Lung microvascular endothelial cell (primary cell): ENCODE data around the gene GFAP. TPM values are rescaled to one million over a fixed set of nuclear protein-coding genes. Genes with fewer than 3 reads are reported as not detected.
"Not testable (repeated sequence)": the region's sequence is repeated elsewhere in the genome, so short reads cannot be mapped to it uniquely, and the experiment has no call there.

Source experiments
- DNase-seq, 2 donors: peaks; one replicate each; pipeline versions ENCODE4 v3.0.0 to v3.0.0-alpha.2; 2010; ENCODE audit warnings: low read depth in 2 of 2
- total RNA-seq: library from RNA; depleted of rRNA; stranded (reverse); fragments of >200 nt; gene quantifications from 2 replicates; pipeline ENCODE4 v1.2.1, GENCODE V29; 2014

GFAP gene
- total RNA-seq = not detected in 2 replicates

DNA sequence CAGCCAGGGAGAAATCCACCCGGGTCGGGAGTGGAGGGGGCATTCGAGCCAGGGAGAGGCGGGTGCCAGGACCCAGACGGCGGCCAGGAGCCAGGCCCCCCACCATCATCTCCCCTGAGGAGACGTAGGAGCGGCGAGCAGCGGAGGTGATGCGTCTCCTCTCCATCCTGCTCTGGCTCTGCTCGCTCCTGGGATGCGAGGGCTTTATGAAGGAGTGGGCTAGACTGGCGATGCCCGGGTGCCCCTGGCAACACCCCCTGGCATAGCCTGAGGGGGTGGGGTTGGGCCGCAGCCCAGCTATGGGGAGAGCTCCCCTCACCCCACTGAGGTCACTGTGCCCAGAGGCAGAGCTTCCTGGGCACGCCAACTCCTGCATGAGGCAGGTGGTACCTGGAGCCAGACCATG, at the start of gene GFAP:
TSS of gene GFAP (minus strand) at position 180 of the 406 bp plus-strand sequence. CDS start at position 166, 14 bp downstream.
- DNase-seq = no peak

DNA sequence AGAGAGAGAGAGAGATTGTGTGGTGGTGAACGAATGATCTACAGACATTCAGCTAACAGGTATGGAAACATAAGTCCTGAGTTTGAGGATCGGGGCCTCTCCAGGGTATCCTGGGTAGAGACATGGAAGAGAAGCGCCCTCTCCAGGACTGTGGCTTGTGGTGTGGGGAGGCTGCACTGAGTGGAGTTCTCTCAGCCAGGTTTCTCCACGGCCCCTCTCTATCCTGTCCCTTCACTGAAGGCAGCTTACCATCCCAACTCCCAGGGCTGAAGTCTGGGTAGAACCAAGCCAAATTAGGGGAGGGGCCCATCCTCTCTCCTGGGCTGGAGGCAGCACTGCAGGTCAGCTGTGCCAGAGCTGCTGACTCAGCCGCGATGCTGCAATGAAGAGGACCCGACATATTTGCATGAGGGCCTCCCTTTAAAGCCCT, 46.6 kb upstream of the GFAP start:
- DNase-seq = no peak

DNA sequence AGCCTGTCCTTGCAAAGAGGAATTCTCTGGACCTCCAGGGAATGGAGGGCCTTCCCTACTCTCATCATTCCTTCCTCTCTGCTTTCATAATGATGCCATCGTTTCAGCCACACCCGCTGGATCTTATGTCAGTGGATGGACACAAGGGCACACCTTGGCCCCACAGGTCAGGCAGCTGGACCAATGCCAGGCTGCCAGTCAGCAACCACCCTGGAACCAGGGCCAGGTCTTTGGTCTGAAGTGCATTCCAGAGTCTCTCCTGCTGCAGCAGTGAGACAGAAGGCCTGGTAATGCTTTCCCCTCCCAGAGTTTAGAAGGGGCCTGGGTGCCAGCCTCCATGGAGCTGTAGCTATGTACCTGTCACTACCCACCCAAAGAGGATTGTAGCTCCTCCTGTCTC, 45.4 kb upstream of the GFAP start:
- no peak for DNase-seq

DNA sequence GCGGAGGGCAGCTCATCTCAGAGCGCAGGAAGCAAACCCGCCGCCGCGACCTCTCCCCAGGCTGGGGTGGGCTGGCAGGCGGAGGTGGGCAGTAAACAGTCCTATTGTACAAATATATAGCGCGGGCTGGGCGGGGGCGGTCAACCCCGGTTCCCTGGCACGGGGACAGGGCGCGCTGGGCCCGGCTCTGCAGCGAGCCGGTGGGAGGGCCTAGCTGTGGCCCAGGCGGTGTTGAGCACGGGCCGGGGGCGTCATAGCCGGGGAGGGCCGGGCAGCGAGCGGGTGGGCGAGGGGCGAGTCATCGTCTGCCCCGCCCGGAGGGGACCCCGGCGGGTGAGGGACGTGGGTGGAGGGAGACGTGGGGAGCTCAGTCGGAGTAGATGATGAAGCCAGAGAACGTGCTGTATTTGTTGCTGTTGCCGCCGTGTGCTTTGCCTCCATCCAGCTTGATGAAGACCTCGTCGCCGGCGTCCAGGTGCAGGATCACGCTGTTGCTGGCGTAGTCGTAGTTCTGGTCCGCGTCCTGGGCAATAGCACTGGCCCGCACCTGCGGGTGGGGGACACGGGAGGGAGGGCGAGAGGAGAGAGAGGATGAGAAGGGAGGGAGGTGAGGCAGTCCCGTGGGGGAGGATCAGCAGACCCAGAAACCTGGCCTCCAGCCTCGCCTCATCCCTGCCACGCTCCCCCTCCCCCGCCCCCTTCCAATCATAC, 44.7 kb upstream of the GFAP start:
- DNase-seq = peak in 1 of 2 donors; percentile 14

DNA sequence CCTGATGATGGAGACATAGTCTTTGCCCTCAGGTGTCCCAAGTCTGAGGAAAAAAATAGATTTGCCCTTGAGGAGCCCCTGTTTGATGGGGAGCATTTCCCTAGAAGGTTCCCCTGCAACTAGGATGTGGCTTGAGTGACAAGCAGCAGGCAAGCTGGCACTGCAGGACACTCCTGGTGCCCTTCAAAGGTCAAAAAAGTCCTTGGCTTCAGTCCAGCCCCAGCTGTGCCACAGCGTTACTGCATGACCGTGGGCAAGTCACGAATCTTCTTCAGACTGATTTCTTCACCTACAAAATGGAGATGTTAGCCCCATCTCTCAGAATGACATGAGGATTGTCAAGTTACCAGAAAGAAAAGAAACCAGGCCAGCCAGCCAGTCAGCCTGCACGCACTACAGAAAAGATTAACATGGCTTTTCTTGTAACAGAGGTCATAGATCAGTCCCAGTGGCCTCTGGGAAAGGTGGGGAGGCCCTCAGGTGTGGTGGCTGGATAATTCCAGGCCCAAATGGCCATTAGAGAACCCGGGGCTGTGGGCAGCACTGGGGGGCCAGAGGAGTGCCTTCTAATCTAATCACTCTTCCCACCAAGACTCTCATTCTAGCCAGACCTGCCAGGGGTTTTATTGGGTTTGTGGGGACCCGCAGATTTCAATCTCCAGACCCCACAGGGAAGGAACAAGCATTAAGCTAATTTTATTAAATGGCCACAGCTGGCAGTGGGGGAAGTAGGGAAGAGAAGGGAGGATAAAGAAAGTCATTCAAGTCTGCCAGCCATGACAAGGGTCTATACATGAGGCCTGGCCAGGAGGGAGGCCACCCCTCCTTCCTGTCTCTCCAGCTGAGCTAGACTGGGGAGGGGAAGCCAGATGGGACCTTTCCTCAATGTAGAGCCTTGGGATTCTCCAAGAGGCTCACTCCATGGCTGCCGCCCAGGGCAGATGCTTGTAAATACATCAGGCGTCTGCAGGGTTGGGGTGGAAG, 42.0 kb upstream of the GFAP start:
- DNase-seq = no peak

DNA sequence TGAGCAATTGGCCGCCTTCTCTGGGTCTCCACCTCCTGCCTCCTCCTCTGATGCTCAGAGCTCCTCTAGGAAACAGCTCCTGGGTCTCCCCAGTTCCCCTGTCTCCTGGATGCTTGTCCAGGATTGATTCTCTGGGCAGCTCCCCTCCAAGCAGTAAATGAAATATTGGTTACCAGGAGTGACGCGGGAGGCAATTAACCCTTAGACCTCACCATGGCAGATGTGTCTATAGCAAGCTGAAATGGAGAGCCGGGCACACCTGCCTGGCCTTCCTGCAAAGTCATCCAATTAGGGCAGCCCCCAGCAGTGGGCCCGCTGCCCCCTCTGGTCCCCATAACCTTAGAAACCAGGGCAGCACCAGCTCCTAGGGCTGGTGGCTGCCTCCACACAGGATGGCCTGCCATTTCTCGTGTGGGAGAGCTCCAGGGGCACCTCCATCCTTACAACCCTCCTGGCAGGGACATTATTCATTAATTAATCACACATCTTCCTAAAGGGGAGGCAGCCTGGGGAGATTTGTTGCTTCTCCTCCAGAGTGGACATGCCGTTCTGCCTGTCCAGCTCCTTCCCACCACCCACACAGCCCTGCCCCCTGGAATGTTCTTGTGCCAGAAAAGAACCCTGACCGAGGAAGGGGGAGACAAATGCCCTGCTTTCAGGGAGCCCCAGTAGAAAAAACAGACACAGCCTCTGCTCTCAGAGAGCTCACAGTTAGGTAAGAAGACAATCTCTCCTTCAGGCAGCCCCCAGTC, 40.5 kb upstream of the GFAP start:
- no peak for DNase-seq

GRCh38 chr17:44952946-44953475, 37.7 kb upstream of the GFAP start:
- no peak for DNase-seq

GRCh38 chr17:44948315-44948795, 33.1 kb upstream of the GFAP start:
- DNase-seq = no peak

GRCh38 chr17:44947461-44948314, 32.4 kb upstream of the GFAP start, which contains the start of gene KIF18B:
KIF18B (minus strand) TSS chr17:44947773; CDS start chr17:44936344, 11,429 bp downstream.
- DNase-seq = peak; percentile 97

DNA sequence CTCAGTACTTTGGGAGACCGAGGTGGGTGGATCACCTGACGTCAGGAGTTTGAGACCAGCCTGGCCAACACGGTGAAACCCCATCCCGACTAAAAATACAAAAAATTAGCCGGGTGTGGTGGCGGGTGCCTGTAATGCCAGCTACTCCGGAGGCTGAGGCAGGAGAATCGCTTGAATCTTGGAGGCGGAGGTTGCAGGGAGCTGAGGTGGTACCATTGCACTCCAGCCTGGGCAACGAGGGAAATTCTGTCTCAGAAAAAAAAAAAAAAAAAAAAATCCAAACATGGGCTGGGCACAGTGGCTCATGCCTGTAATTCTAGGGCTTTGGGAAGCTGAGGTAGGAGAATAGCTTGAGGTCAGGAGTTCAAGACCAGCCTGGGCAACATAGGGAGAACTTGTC, 30.4 kb upstream of the GFAP start:
- DNase-seq = not testable (repeated sequence)

- DNase-seq = no peak
Observed at GRCh38 chr17:44942456-44942855, 27.2 kb upstream of the GFAP start.

DNA sequence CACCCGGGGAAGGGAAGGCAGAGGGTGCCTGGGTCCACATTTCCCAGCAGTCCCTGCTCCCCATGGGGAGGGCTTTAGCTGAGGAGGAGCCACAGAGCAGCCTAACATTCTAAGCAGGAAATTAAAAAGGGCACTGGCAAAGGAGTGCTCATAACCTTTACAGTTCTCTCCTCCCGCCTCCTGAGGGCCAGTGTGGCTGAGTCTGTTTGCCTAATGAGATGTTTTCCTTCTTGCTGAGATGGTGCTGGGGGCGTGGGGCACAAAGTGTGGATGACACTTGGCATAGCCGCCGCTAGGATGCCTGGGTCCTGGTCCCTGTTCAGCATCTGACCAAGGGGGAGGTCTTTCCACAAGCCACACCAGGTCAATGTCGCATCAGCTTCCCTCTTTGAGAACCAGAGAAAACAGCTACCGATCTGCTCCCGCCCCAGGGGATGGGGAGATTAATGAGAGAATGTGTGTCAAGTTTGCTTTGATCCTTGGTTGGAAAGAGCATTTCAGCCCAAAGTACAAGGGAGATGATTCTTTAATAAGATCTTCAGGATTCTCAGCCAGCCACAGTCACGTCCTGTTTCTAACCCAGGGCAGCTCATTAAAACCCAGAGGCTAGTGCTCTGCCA, 26.5 kb upstream of the GFAP start:
- DNase-seq = no peak

GRCh38 chr17:44940768-44941167, 25.5 kb upstream of the GFAP start:
- no peak for DNase-seq

DNA sequence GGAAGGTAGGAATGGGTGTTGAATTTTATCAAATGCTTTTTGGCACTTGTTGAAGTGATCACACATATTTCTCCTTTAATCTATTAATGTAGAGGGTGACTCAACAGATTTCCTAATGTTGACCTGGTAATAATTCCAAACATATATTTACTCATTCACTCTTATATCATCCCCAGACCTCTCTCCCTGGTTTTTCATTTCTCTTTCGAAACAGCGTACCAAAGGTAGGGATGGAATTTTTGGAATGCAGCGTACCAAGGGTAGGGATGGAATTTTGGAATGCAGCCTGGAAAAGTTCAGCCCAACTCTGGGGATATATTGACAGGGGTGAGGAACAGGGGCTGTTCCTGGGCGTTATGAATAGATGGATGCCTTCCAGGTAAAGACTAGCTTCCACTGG, 25.0 kb upstream of the GFAP start:
- peak in 1 of 2 donors; percentile 65 for DNase-seq

- DNase-seq = no peak
Observed at GRCh38 chr17:44935116-44935515, 19.8 kb upstream of the GFAP start.

DNA sequence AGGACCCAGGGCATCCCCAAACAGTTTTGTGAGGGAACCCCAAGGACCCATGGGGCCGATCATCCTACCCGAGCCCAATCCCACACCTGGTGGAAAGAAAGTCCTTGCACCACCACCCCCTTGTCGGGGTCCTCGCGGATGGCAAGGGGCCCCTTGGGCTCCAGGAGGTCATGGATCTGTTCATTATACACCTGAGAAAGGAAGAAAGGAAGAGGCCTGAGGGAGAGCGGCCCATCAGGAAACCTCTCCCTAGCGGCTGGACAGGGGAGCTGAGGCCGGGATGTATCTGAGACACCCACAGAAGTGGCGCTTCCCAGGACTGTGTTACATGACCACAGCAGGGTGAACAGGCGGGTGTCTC, 19.4 kb upstream of the GFAP start:
- DNase-seq = no peak

DNA sequence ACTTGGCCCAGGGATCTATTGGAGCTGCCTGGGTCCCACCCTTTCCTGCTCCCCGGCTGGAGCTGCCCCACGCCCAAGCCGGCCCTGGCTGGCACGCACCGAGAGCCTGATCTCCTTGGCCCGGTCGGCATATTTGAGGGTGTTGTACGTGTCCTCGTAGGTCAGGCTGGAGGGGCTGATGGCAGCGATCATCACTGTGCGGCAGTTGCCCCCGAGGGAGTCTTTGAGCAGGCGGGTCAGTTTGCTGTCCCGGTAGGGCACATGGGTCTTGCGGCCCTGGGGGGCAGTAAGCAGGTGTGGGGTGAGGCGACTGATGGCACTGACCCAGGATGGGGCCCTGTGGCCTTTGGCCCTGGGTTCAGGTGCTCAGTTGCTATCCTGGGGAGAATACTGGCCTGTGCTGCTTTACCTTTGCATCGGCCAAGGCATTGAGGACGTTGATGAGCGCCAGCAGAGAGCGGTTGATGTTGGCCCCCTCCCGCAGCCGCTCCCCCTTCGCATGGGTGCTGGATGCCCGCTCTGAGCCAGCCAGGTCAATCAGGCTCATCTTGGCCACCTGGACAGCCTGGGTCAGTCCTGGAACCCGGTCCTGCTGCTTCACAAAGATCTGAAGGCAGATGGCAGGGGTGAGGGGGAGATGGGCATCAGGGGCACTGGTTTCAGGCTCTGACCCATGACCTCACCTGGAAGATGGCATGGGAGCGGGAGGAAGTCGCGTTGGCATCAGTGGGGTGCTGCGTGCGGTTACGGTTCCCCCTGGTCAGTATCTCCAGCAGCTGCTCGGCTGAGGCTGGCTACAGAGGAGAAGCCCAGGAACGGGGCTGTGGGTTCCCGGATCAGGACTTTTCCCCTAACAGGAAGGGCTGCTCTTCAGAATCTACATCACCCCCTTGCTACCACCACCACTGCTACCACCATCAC, 18.8 kb upstream of the GFAP start:
- DNase-seq = no peak

DNA sequence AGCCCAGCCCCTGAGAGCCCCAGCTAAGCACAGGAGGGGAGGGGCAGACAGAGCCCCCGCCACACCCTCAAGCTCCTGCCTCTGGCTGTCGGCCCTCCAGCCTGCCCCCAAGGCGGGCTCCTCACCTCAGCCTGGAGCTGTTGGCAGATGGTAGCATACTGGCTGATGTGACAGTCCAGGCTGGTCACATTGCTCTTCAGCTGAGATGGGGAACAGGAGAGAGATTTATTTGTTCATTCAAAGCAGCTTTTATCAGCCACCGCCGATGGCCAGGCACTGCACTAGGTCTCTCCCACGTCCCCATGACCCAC, 17.4 kb upstream of the GFAP start:
- no peak for DNase-seq
